HepG2 (cell line): Measurements from ENCODE around the gene MRPS5. TPM values are rescaled to one million over a fixed set of nuclear protein-coding genes. Genes with fewer than 3 reads are reported as not detected.

Source experiments
- ARNTL ChIP-seq: sonication (generic); formaldehyde crosslinking; IDR thresholded peaks from 2 replicates; pipeline ENCODE4 v1.4.0; 2020; ENCODE audit warnings: mild to moderate bottlenecking, missing genetic modification reagents
- ATF7-NPFF ChIP-seq: sonication (generic); formaldehyde crosslinking; IDR thresholded peaks from 2 replicates; pipeline ENCODE4 v1.8.1; 2023; ENCODE audit warnings: mild to moderate bottlenecking, low read depth, missing genetic modification reagents, moderate library complexity
- HHEX ChIP-seq: IDR thresholded peaks from 2 replicates; pipeline ENCODE4 v1.6.1; 2016; ENCODE audit warnings: control low read depth
- HMG20A ChIP-seq: IDR thresholded peaks from 2 replicates; pipeline ENCODE4 v1.6.1; 2016; ENCODE audit warnings: borderline replicate concordance
- HOXA7 ChIP-seq: sonication (generic); formaldehyde crosslinking; IDR thresholded peaks from 2 replicates; pipeline ENCODE4 v1.8.1; 2022; ENCODE audit warnings: mild to moderate bottlenecking, missing genetic modification reagents, moderate library complexity
- KLF9 ChIP-seq: IDR thresholded peaks from 2 replicates; pipeline ENCODE4 v1.6.1; 2016; ENCODE audit warnings: low read depth
- MYNN ChIP-seq: sonication (generic); formaldehyde crosslinking; IDR thresholded peaks from 2 replicates; pipeline ENCODE4 v1.4.0; 2020; ENCODE audit warnings: mild to moderate bottlenecking, low read depth, missing genetic modification reagents
- NCOR1 ChIP-seq: fragments of 200-600 bp; sonication (generic); IDR thresholded peaks from 2 replicates; pipeline ENCODE4 v1.7.0; 2017; ENCODE audit warnings: antibody characterized with exemption, low read length, borderline replicate concordance
- PBX3 ChIP-seq: sonication (generic); formaldehyde crosslinking; IDR thresholded peaks from 2 replicates; pipeline ENCODE4 v1.8.1; 2023; ENCODE audit warnings: missing genetic modification reagents, inconsistent platforms, borderline replicate concordance
- SPEN ChIP-seq: sonication (generic); formaldehyde crosslinking; IDR thresholded peaks from 2 replicates; pipeline ENCODE4 v1.5.1; 2020; ENCODE audit warnings: low read depth, mild to moderate bottlenecking, missing genetic modification reagents
- SUZ12 ChIP-seq: fragments of 150-350 bp; IDR thresholded peaks from 2 replicates; pipeline ENCODE4 v1.6.1; 2014; ENCODE audit warnings: low read depth, low read length
- WIZ ChIP-seq: sonication (generic); formaldehyde crosslinking; IDR thresholded peaks from 2 replicates; pipeline ENCODE4 v1.5.1; 2020; ENCODE audit warnings: mild to moderate bottlenecking, missing genetic modification reagents
- XRCC5 ChIP-seq: fragments of 200-400 bp; formaldehyde crosslinking; optimal IDR thresholded peaks from 2 replicates; pipeline ENCODE3; 2017; ENCODE audit warnings: mild to moderate bottlenecking, low read length
- ZNF225 ChIP-seq: sonication (generic); formaldehyde crosslinking; IDR thresholded peaks from 2 replicates; pipeline ENCODE4 v1.4.0; 2020; ENCODE audit warnings: mild to moderate bottlenecking, missing genetic modification reagents
- ZNF253 ChIP-seq: sonication (generic); formaldehyde crosslinking; IDR thresholded peaks from 2 replicates; pipeline ENCODE4 v1.8.0; 2022; ENCODE audit warnings: mild to moderate bottlenecking, missing genetic modification reagents, borderline replicate concordance
- ZNF747 ChIP-seq: sonication (generic); formaldehyde crosslinking; IDR thresholded peaks from 2 replicates; pipeline ENCODE4 v1.8.1; 2023; ENCODE audit warnings: missing genetic modification reagents, mild to moderate bottlenecking, borderline replicate concordance
- ZNF777 ChIP-seq: sonication (generic); formaldehyde crosslinking; IDR thresholded peaks from 2 replicates; pipeline ENCODE4 v1.4.0; 2020; ENCODE audit warnings: missing genetic modification reagents
- ZSCAN21 ChIP-seq: sonication (generic); formaldehyde crosslinking; IDR thresholded peaks from 2 replicates; pipeline ENCODE4 v1.8.0; 2022; ENCODE audit warnings: mild to moderate bottlenecking, missing genetic modification reagents, moderate library complexity, borderline replicate concordance
- polyA plus RNA-seq, 8 experiments: library from polyadenylated mRNA; depleted of rRNA in 3 of 8; stranded (reverse) in 7 of 8; unstranded in 1 of 8; fragments of >200 nt; fragmentation: Illumina TruSeq in 4 of 8; extraction: Trizol in 4 of 8; gene quantifications; 2 replicates each; pipeline versions ENCODE4 v1.2.1 to v1.2.3, GENCODE V29; 2011 to 2016; ENCODE audit warnings: low read depth in 4 of 8, missing spikeins in 1 of 8, mixed read lengths in 1 of 8; ENCODE audit not compliant: insufficient read depth in 1 of 8
- total RNA-seq, 5 experiments: library from RNA; depleted of rRNA; stranded (reverse); fragments of >200 nt; fragmentation: Illumina TruSeq; extraction: Trizol; gene quantifications; 2 replicates each; pipeline ENCODE4 v1.2.3, GENCODE V29; 2016; ENCODE audit warnings: low read depth in 1 of 5
- TF ChIP-seq, protein P1 (sequence below): sonication (generic); formaldehyde crosslinking; IDR thresholded peaks from 2 replicates; pipeline ENCODE4 v1.4.0; 2020; ENCODE audit warnings: missing genetic modification reagents
- TF ChIP-seq, protein P2 (sequence below): sonication (generic); formaldehyde crosslinking; IDR thresholded peaks from 2 replicates; pipeline ENCODE4 v1.5.0; 2020; ENCODE audit warnings: missing genetic modification reagents
- TF ChIP-seq, protein P3 (sequence below): IDR thresholded peaks from 2 replicates; pipeline ENCODE4 v1.6.1; 2016; ENCODE audit warnings: missing genetic modification reagents, missing compliant biosample characterization
- TF ChIP-seq, protein P4 (sequence below): sonication (generic); formaldehyde crosslinking; IDR thresholded peaks from 2 replicates; pipeline ENCODE4 v1.4.0; 2020; ENCODE audit warnings: missing genetic modification reagents, low read depth, mild to moderate bottlenecking, borderline replicate concordance
- TF ChIP-seq, protein P5 (sequence below): IDR thresholded peaks from 2 replicates; pipeline ENCODE4 v1.6.1; 2018; ENCODE audit warnings: missing genetic modification reagents, mild to moderate bottlenecking, missing compliant biosample characterization

MRPS5 gene
- total and polyA plus RNA-seq, 2 of the 13 experiments (the other 11 are each of a cell fraction or from before 2014, with no cell fraction given), result 98.8 to 134 TPM

DNA sequence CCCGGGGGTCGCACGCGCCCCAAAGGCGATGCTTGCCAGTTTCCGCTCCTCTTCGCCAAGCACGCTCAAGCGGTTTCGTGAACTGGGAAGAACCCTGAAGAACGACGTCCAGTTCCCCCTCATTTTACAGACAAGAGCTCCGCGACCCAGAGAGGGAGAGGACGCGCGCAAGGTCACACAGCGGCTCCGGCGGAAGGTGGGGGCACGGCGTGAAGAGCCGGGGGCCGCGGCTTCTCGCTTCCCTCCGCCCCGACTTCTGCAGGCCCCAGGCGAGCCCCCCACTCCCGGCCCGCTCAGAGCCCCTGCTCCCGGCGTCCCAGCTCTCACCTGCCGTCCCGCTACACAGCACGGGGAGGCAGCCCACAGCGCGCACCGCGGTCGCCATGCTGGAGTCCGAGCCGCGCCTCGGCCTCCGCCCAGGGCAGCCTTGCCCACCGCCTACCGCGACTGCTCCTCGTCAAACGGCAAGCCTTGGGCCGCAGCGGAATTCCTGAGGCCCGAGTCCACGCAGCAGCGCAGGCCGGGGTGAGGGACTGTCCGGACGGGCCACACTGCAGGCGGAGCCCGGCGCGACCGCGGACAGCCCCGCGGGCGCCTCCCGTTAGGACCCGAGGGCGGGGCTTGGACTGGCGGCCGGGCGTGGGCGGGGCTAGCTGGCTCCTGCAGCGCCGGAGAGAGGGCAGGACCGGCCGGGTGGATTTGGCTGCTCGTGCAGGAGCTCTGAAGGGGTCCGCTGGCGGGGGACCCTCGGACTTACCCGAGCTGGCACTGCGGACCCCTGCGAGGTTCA is at the start of gene MRPS5 (continued):
- TF ChIP-seq, protein P1, sequence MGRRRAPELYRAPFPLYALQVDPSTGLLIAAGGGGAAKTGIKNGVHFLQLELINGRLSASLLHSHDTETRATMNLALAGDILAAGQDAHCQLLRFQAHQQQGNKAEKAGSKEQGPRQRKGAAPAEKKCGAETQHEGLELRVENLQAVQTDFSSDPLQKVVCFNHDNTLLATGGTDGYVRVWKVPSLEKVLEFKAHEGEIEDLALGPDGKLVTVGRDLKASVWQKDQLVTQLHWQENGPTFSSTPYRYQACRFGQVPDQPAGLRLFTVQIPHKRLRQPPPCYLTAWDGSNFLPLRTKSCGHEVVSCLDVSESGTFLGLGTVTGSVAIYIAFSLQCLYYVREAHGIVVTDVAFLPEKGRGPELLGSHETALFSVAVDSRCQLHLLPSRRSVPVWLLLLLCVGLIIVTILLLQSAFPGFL (CRISPR knock-in tag), result peak; percentile 25; the same call in 1 of the 2 replicates
- TF ChIP-seq ARNTL (peak; percentile 90), ZNF747 (no peak), ZNF225 (CRISPR knock-in tag) (peak; percentile 98), ZSCAN21 (CRISPR knock-in tag) (peak; percentile 95; the same call in 1 of the 2 replicates), SPEN (CRISPR knock-in tag) (peak; percentile 98), HMG20A (CRISPR knock-in tag) (no peak), KLF9 (CRISPR knock-in tag) (no peak), PBX3 (CRISPR knock-in tag) (0 out of 2 replicates have a peak, but pooled peaks have one; percentile 36), HHEX (CRISPR knock-in tag) (no peak), NCOR1 (no peak), ZNF253 (peak; percentile 79), HOXA7 (CRISPR knock-in tag) (no peak), ATF7-NPFF (CRISPR knock-in tag) (peak; percentile 95; the same call in 1 of the 2 replicates), SUZ12 (no peak), WIZ (peak; percentile 80; the same call in 1 of the 2 replicates), ZNF777 (CRISPR knock-in tag) (peak; percentile 72), XRCC5 (peak; percentile 94), MYNN (CRISPR knock-in tag) (0 out of 2 replicates have a peak, but pooled peaks have one; percentile 85)
- TF ChIP-seq, protein P2, sequence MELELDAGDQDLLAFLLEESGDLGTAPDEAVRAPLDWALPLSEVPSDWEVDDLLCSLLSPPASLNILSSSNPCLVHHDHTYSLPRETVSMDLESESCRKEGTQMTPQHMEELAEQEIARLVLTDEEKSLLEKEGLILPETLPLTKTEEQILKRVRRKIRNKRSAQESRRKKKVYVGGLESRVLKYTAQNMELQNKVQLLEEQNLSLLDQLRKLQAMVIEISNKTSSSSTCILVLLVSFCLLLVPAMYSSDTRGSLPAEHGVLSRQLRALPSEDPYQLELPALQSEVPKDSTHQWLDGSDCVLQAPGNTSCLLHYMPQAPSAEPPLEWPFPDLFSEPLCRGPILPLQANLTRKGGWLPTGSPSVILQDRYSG (CRISPR knock-in tag), result peak; percentile 52; the same call in 1 of the 2 replicates
- TF ChIP-seq, protein P3, sequence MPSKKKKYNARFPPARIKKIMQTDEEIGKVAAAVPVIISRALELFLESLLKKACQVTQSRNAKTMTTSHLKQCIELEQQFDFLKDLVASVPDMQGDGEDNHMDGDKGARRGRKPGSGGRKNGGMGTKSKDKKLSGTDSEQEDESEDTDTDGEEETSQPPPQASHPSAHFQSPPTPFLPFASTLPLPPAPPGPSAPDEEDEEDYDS (CRISPR knock-in tag), result peak; percentile 46; the same call in 1 of the 2 replicates
- TF ChIP-seq, protein P4, sequence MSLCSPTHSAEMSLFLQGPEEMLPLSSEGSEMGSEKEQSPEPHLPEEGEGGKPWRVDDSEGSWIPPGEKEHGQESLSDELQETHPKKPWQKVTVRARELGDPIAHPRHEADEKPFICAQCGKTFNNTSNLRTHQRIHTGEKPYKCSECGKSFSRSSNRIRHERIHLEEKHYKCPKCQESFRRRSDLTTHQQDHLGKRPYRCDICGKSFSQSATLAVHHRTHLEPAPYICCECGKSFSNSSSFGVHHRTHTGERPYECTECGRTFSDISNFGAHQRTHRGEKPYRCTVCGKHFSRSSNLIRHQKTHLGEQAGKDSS (CRISPR knock-in tag), result peak; percentile 94
- TF ChIP-seq, protein P5, sequence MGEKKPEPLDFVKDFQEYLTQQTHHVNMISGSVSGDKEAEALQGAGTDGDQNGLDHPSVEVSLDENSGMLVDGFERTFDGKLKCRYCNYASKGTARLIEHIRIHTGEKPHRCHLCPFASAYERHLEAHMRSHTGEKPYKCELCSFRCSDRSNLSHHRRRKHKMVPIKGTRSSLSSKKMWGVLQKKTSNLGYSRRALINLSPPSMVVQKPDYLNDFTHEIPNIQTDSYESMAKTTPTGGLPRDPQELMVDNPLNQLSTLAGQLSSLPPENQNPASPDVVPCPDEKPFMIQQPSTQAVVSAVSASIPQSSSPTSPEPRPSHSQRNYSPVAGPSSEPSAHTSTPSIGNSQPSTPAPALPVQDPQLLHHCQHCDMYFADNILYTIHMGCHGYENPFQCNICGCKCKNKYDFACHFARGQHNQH (CRISPR knock-in tag), result peak; percentile 53
